ENCODE measurements around the gene CHST13. TPM values are rescaled to one million over a fixed set of nuclear protein-coding genes. Genes with fewer than 3 reads are reported as not detected.

Gene CHST13
- polyA plus RNA-seq, 1 experiment: not detected

DNA sequence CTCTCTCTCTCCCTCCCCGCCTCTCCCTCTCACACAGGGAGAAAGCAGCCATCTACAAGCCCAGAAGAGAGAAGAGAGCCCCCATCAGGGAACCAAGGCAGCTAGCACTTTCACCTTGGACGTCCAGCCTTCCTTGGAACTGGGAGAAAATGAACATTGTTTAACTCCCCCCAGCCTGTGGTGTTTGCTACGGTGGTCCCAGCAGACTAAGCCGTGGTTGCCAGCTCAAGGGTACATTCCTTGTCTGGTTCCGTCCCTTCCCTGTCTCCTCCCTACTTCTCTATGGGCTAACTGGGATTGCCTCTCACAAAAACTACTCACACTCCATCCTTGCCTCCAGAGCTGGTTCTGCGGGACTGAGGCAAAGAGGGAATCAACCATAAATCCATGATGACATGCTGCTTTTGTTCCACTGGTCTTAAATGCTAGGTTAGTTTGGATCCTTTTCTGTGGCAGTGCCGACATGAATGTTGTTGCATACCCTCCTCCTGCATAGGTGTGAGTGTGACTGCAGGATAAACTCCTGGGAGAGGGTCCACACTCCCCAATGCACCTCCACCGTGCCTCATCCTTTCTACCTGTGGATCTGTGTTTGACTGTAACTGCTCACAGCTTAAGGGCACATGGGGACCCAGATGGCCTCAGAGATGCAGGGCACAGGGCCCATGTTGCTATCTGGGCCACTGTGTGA is 22.7 kb downstream of the CHST13 start:
- POLR2A ChIA-PET: no interaction called here
- H3K36me3 ChIP-seq (ENCODE audit: control insufficient read depth, insufficient read depth, low read length): no peaks in the 10 kb centered on the region
- H3K4me3 ChIP-seq (ENCODE audit: low read depth, low read length): no peak overlapping the region
- TF ChIP-seq, protein P1, sequence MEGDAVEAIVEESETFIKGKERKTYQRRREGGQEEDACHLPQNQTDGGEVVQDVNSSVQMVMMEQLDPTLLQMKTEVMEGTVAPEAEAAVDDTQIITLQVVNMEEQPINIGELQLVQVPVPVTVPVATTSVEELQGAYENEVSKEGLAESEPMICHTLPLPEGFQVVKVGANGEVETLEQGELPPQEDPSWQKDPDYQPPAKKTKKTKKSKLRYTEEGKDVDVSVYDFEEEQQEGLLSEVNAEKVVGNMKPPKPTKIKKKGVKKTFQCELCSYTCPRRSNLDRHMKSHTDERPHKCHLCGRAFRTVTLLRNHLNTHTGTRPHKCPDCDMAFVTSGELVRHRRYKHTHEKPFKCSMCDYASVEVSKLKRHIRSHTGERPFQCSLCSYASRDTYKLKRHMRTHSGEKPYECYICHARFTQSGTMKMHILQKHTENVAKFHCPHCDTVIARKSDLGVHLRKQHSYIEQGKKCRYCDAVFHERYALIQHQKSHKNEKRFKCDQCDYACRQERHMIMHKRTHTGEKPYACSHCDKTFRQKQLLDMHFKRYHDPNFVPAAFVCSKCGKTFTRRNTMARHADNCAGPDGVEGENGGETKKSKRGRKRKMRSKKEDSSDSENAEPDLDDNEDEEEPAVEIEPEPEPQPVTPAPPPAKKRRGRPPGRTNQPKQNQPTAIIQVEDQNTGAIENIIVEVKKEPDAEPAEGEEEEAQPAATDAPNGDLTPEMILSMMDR (IDR thresholded peaks at IDR 0.05; ENCODE audit: insufficient read depth, low read depth, low read length): no peak
- H3K27me3 ChIP-seq (ENCODE audit: control insufficient read depth, insufficient read depth, low read length): peaks cover 13% of the 10 kb centered on the region
- CTCF ChIA-PET: interaction anchor here (1.1 kb wide), 1 partner anchor 12 kb away, joined by 4 read pairs; the partner anchor contains the start of gene C3orf22
- DNase-seq (ENCODE audit: low read depth): no peak

DNA sequence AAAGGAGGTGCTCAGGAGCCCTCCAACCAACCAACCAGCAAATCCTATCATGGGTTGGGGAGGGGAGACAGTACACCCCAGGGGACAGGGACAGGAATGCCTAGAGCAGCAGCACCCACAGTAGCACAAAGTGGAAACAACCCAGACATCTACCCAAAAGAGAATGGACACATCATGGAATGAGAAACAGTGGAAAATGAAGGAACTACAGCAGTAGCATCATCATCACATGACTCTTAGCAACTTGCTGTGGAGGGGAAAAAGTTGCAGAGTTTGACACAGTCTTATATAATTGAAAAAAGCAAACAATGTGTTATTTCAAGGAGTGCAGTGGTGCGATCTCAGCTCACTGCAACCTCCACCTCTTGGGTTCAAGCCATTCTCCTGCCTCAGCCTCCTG is 23.8 kb downstream of the CHST13 start:
- CTCF ChIA-PET: interaction anchor here (1.0 to 1.1 kb wide), 2 partner anchors 11 to 997 kb away, joined by 4 read pairs; partner anchors contain the start of gene C3orf22
- POLR2A ChIA-PET: no interaction called here
- Histone ChIP-seq H3K27me3 (ENCODE audit: control insufficient read depth, insufficient read depth, low read length) (peaks cover 11% of the 10 kb centered on the region), H3K4me3 (ENCODE audit: low read depth, low read length) (no peak overlapping the region), H3K36me3 (ENCODE audit: control insufficient read depth, insufficient read depth, low read length) (no peaks in the 10 kb centered on the region)
- TF ChIP-seq, protein P1 (IDR thresholded peaks at IDR 0.05; ENCODE audit: insufficient read depth, low read depth, low read length): no peak
- no peak for DNase-seq (ENCODE audit: low read depth)

GRCh38 chr3:126548556-126549466 is 24.9 kb downstream of the CHST13 start:
- H3K36me3 ChIP-seq (ENCODE audit: control insufficient read depth, insufficient read depth, low read length): no peaks in the 10 kb centered on the region
- POLR2A ChIA-PET: no interaction called here
- no peak overlapping the region for H3K4me3 ChIP-seq (ENCODE audit: low read depth, low read length)
- TF ChIP-seq, protein P1 (IDR thresholded peaks at IDR 0.05; ENCODE audit: insufficient read depth, low read depth, low read length): no peak
- no peak for DNase-seq (ENCODE audit: low read depth)
- CTCF ChIA-PET: no interaction called here
- H3K27me3 ChIP-seq (ENCODE audit: control insufficient read depth, insufficient read depth, low read length): peaks cover 11% of the 10 kb centered on the region

DNA sequence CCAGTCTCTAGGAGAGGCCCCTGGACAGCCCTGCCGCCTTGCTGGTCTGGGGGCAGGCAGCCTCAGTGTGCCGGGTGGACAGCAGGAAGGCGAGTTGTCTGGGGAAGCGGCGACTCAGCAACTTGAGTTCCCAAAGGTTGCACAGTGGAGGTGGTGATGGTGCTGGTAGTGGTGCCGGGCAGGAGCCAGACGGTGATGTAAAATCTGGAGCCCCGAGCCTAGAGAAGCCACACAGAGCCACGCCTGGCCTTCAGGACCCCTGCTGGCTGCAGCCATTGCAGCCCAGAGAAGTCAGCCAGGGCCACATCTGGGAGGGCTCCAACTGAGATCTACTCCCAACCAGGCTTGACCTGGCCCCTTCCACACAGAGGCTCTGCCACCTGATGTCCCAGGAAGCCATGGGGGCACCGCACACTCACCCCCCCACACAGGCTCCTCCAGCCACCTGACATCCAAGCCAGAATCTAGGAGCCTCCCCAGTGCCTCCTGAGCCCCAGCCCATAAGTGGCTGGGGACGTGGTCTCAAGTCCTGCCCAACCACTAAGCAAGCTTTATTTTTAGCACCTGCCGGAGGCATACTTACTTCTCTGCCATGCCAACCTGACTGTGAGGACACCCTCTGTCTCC is 26.0 kb downstream of the CHST13 start:
- CTCF ChIA-PET: no interaction called here

More for the DNA sequence above, 26.0 kb downstream of the CHST13 start:
- H3K4me3 ChIP-seq (ENCODE audit: low read depth, low read length): no peak overlapping the region
- TF ChIP-seq, protein P1 (IDR thresholded peaks at IDR 0.05; ENCODE audit: insufficient read depth, low read depth, low read length): no peak
- POLR2A ChIA-PET: no interaction called here
- H3K27me3 ChIP-seq (ENCODE audit: control insufficient read depth, insufficient read depth, low read length): peaks cover 11% of the 10 kb centered on the region
- no peaks in the 10 kb centered on the region for H3K36me3 ChIP-seq (ENCODE audit: control insufficient read depth, insufficient read depth, low read length)
- DNase-seq (ENCODE audit: low read depth): no peak
